Activated T-cell treated with anti-CD3 and anti-CD28 coated beads, Interleukin-2, amount 50 U/mL, for 4 hours (primary cell): Measurements from ENCODE around the gene FNDC11. TPM values are rescaled to one million over a fixed set of nuclear protein-coding genes. Genes with fewer than 3 reads are reported as not detected.

Experiments used
- ATAC-seq, 2 donors: fragments of 200-7000 bp; cut with Tn5 transposase; one replicate each; pipeline ENCODE4 v1.10.0; 2021
- DNase-seq: peaks from one replicate; pipeline ENCODE4 v3.0.0-alpha.2; 2020
- H3K27me3 Mint-ChIP-seq: one replicate; pipeline ENCODE4 v1.8.0; 2021; ENCODE audit warnings: low read depth, mixed read lengths
- H3K36me3 Mint-ChIP-seq: one replicate; pipeline ENCODE4 v1.8.0; 2022; ENCODE audit warnings: mixed read lengths; ENCODE audit not compliant: insufficient read depth
- H3K4me1 Mint-ChIP-seq: one replicate; pipeline ENCODE4 v1.8.0; 2021; ENCODE audit warnings: low read depth, mixed read lengths
- H3K4me3 Mint-ChIP-seq: one replicate; pipeline ENCODE4 v1.8.0; 2021; ENCODE audit warnings: mild to moderate bottlenecking, moderate library complexity, mixed read lengths
- H3K9me3 Mint-ChIP-seq: one replicate; pipeline ENCODE4 v1.8.0; 2021; ENCODE audit warnings: mixed read lengths
- total RNA-seq, 3 donors: library from RNA; stranded (reverse); gene quantifications; one replicate each; pipeline ENCODE4 v1.2.1, GENCODE V29; 2021

Gene FNDC11
- total RNA-seq, 3 donors from 2014 or later = 0.13 to 0.19 (median 0.18) TPM

DNA sequence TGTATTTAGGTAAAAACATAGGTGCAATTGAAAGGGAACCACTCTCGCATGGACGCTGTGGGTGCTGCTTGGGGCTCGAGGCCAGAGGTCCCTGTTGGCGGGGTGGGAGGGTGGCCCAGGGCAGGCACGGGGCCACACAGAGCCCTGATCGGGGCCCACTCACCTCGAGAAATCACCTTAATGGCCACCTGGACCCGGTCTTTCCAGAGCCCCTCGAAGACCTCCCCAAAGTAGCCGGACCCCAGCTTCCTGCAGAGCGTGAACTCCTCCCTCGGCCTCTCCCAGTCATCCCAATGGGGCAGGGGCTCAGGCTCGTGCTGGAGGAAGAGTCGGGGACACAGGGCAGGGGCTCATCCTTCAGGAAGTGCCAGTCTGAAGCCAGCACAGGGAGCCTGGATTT is 20.6 kb upstream of the FNDC11 start:
- Mint-ChIP-seq H3K36me3 (no peaks in the 10 kb centered on the region), H3K4me1 (peaks cover 8% of the 10 kb centered on the region), H3K9me3 (no peaks in the 10 kb centered on the region), H3K27me3 (no peaks in the 10 kb centered on the region), H3K4me3 (no peak overlapping the region)
- DNase-seq = no peak
- no peak for ATAC-seq

DNA sequence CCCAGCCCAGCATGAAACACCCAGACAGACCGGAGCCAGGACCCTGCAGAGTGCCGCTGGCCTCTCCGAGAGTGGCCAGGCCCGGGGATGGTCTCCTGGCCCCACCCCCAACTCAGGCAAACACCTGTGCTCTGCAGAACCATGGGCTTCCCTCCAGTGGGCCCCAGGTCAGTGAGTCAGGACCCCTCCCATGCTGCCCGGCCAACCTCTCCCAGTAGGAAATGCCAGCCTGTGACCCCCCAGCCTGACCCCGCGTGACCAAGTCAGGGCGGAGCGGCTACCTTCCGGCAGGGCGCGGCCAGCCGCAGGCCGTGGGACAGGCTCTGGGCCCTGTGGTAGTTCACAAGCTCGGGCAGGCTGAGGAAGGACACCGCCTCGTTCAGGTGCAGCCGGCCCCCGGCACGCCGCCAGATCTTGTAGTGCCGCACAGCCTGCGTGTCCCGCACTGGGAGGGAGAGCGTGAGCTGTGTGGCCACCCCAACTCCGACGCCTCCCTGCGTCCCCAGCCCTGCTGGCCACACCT is 20.0 kb upstream of the FNDC11 start:
- H3K4me1 Mint-ChIP-seq = peaks cover 9% of the 10 kb centered on the region
- H3K9me3 Mint-ChIP-seq = no peaks in the 10 kb centered on the region
- H3K4me3 Mint-ChIP-seq = no peak overlapping the region
- DNase-seq (no peak), ATAC-seq (no peak)
- H3K27me3 Mint-ChIP-seq = no peaks in the 10 kb centered on the region
- no peaks in the 10 kb centered on the region for H3K36me3 Mint-ChIP-seq

DNA sequence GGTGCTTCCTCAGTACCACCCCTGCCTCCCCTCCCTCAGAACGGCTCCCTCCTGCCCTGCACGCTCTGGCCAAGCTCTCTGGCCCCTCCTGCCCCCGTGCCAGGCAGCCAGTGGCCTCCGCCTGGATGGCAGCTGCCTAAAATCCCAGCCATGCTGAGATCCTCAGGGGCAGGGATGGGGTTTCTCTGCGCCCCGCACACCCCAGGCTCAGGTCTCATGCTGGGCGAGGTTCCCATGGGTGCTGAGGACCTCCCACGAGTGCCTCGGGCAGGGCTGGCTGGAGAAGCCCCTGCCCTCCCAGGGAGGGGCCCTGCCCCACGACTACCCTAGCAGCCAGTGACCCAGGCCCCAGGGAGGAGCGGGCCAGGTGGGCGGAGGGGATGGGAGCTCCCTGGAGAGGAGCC is 19.5 kb upstream of the FNDC11 start:
- Mint-ChIP-seq H3K9me3 (no peaks in the 10 kb centered on the region), H3K36me3 (no peaks in the 10 kb centered on the region), H3K4me3 (no peak overlapping the region), H3K4me1 (peaks cover 11% of the 10 kb centered on the region), H3K27me3 (no peaks in the 10 kb centered on the region)
- no peak for ATAC-seq
- DNase-seq = no peak

DNA sequence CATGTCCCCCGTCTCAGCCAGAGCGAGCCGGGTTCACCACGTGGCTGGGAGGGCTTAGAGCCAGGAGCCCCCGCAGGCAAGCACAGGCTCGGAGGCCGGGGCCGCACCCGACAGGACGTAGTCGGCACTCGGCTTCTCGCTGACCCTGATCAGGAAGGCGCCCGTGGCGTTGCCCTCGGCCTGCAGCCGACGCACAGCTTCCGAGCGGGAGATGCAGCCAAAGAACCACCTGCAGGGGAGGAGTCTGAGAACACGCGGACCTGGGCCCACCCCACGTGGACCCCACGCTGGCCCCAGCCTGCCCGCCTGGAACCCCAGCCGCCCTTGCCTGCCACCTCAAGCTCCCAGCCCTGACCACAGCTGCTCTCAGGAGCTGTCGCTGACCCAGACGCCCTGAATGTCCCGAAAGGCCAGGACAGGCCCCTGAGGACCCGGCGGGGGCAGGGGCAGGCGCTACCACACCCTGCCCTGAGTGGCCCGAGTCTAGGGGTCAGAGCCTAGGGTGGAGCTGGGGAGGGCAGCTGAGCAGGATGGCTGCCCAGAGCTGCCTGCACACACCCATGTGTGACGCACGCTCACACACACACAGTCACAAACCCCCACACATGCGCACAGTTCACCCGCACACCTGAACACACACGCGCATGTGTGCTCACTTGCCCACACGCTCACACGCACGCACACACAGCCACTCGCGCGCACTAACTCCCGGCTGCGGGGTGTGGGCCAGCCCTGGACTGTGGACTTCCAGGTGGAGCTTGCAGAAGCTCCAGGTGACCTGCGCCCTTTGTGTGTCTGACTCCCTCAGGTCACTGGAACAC is 18.9 kb upstream of the FNDC11 start:
- H3K4me3 Mint-ChIP-seq = no peak overlapping the region
- ATAC-seq = no peak
- no peaks in the 10 kb centered on the region for H3K9me3 Mint-ChIP-seq
- H3K4me1 Mint-ChIP-seq = peaks cover 12% of the 10 kb centered on the region
- peak; percentile 5 for DNase-seq
- H3K27me3 Mint-ChIP-seq = no peaks in the 10 kb centered on the region
- H3K36me3 Mint-ChIP-seq = no peaks in the 10 kb centered on the region

DNA sequence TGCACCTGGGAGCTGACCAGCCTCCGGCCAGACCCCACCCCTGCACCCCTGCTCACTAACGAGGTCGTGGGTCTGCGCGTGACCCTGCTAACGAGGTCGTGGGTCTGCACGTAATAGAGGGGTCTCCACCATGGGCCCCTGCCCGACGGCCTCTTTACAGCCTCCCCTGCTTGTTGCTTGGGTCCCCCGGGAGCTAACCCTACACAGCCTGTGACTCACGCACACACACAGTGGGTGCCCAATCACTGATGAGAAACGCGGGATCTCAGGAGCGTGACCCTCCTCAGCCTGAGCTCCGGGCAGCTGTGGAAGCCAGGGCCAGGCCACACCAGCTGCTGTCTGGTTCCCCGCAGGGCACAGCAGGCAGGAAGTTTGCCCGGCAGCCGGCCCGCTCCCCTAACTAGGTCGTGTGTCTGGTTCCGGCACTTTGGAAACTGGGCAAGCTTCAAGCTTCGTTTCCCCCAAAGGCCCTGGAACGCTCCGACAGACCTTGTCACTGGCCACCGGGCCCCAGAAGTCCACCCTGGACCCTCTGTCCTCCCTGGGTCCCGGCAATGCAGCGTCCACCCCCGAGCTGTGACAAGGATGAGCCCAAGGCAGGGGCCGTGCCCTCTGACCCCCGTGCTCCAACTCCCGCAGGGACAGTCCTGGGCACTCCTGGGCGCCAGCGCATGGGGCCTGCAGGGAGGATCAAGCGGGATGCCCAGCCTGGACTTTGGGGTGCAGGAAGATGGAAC is 17.6 kb upstream of the FNDC11 start:
- Mint-ChIP-seq H3K36me3 (no peaks in the 10 kb centered on the region), H3K27me3 (no peaks in the 10 kb centered on the region), H3K4me3 (no peak overlapping the region), H3K4me1 (peaks cover 13% of the 10 kb centered on the region), H3K9me3 (no peaks in the 10 kb centered on the region)
- ATAC-seq (no peak), DNase-seq (peak; percentile 4)

DNA sequence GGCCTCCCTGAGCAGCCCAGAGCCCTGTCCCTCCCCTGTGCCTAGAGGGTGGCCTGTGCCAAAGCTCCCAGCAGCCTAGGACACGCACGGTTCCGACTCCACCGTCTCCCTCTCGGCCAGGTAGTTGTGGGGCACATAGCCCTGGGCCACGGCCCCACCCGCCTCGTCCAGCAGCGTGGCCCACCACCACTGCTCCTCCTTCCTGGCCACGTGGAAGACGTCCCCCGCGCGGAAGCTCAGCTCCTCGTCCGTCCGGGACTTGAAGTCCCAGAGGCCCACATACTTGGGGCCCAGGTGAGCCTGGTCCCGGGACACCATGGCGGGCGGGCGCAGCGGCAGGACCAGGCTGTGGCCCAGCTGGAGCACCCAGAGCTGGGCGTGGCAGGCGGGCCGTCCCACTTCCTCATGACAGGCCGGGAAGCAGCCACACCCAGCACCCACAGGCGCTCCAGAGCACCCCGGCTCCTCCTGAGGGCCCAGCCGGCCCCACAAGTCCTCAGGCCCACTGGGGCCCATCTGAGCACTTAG is 16.9 kb upstream of the FNDC11 start, which contains the start of gene PTK6:
TSS of gene PTK6 (minus strand) at position 380 of the 528 bp plus-strand sequence. CDS start at position 318, 62 bp downstream.
- Mint-ChIP-seq H3K4me3 (peak within 1 kb of the TSS; percentile 64), H3K9me3 (no peaks in the 10 kb centered on the region), H3K36me3 (no peaks in the 10 kb centered on the region), H3K4me1 (peaks cover 13% of the 10 kb centered on the region), H3K27me3 (no peaks in the 10 kb centered on the region)
- no peak for DNase-seq
- peak; percentile 9 to 19 for ATAC-seq

DNA sequence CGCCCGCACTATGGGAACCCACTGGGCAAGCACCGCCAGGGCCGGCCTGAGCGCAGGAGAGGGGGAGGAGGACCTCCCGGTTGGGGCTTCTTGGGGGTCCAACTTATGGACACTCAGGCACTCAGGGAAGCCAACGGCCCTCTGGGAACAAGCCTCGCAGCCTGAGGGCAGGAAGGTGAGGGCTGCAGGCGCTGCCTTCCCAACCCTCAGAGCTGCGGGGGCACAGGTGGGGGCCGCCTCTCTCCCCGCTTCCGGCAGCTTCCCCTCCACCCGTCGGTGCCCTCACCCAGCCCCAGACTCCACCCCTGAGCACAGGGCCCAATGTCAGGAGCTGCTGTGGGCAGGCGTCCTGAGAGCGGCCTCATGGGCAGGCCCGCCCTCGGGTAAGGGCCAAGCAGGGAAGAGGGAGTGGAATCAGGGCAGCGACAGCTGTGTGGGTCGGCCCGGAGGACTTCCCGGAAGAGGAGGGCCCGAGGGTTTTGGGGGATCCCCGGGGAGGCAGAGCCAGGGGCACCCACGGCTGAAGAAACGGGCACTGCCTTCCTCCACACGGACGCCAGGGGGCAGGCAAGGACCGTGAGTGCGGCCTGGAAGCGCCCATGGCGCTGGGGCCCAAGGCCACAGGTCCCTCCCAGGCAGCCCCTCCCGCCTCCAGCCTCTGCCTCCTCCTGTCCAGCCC is 16.3 kb upstream of the FNDC11 start:
- H3K27me3 Mint-ChIP-seq = no peaks in the 10 kb centered on the region
- H3K36me3 Mint-ChIP-seq = no peaks in the 10 kb centered on the region
- no peaks in the 10 kb centered on the region for H3K9me3 Mint-ChIP-seq
- ATAC-seq (peak; percentile 94), DNase-seq (peak; percentile 91)
- H3K4me1 Mint-ChIP-seq = peaks cover 13% of the 10 kb centered on the region
- H3K4me3 Mint-ChIP-seq = peak overlapping the region; percentile 64

DNA sequence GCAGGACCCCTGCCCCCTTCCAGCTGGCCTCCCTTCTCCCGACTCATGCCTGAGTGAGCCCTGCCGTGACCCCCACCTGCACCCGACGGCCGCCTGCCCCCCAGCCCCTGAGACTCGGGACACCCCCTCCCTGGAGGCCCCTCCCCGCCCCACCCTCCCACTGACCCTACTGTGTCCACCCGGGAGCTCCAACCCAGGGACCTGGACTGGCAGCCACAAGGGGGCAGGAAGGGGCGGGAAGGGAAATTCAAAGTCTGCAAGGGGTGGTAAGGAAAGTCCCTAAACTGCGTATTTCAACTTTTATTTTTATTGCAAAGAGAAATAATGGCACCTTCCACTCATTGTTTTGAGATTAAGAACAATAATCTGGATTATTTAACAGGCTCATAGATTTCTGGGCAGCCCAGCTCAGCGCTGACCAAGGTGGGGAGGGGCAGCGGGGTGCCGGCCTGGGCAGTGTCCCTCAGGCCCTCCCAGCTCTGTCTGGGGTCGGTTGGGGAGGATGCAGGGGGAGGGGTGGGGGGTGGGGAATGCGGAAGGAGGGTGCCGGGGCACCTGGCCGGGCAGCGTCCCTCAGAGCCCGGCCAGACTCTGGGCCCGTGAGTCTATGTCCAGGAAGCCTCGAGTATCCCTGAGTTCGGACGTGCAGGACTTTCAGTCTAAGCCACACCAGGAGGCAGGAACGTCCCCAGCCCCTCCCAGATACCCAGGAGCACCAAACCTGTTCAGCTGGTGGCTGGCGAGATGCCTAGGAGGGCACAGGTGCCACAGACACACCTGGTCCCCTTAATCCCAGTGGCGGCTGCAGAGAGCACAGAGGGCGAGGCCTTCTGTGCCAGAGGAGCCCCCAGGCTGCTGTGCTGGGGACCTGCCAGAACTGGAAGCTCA is 15.5 kb upstream of the FNDC11 start:
- H3K36me3 Mint-ChIP-seq = no peaks in the 10 kb centered on the region
- peak in 1 of 2 donors; percentile 7 for ATAC-seq

DNA sequence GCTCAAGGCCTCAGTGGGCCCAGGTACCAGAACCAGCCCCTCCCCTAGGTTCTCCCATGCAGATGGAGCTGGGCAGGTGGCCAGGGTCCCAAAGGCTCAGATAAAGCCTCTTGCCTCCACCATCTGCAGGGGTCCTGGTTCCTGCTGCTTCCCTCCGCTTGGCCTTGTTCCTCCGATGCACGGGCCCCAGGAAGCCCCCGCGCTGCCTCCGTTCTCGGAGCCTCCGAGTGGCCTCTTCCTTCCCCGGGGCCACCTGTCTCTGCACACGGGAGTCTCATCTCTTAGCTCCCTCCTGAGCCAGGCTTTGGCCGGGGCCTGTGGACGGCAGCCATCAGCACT is 14.9 kb upstream of the FNDC11 start:
- Mint-ChIP-seq H3K36me3 (no peaks in the 10 kb centered on the region), H3K4me3 (no peak overlapping the region), H3K9me3 (no peaks in the 10 kb centered on the region), H3K4me1 (peaks cover 15% of the 10 kb centered on the region), H3K27me3 (no peaks in the 10 kb centered on the region)
- no peak for DNase-seq
- no peak for ATAC-seq

More for the DNA sequence above, 15.5 kb upstream of the FNDC11 start:
- peaks cover 13% of the 10 kb centered on the region for H3K4me1 Mint-ChIP-seq
- H3K4me3 Mint-ChIP-seq = peak overlapping the region; percentile 64
- H3K27me3 Mint-ChIP-seq = no peaks in the 10 kb centered on the region
- H3K9me3 Mint-ChIP-seq = no peaks in the 10 kb centered on the region
- DNase-seq = no peak

DNA sequence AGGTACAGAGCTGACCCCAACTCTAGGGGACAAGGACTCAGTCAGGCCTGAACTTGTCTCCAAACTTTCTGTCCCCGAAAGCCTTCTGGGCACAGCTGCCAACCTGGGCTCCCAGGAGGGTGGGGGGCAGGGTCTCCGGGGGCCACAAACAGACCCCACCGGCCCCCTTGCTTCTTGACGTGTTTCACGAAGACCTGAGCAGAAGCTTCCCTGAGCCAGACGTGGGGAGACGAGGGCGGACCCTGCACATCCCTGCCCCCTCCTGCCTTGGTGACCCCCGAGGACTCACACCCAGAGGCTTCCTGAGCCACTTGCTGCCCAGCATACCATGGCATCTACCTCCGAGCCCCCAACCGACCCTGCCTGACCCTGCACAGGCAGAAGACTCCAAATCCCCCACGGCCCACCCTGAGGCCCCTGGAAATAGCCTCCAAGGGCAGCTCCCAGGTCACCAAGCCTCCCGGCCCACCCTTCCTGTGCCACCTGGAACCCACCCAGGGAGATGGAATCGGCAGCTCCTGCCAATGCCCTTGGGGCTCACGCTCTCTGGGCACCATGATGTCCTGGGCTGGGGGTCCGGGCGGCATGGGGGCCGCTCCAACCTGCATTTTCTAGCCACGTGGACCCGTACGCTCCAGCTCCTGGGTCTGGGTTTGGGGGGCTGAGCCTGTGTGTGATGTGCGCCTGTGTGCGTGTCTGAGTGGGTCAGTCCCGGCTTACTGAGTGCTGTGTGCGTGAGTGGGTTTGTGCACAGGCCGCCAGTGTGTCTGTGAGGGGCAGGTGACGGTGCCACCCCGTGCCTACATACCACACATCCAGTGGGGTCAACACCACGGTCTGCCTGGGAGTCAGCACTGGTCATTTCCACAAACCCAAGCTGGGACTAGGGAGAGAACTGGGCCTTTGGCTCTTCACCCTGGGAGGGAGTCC is 14.3 kb upstream of the FNDC11 start:
- H3K9me3 Mint-ChIP-seq = no peaks in the 10 kb centered on the region
- ATAC-seq (no peak), DNase-seq (no peak)
- H3K4me3 Mint-ChIP-seq = no peak overlapping the region
- H3K4me1 Mint-ChIP-seq = peaks cover 15% of the 10 kb centered on the region
- H3K36me3 Mint-ChIP-seq = no peaks in the 10 kb centered on the region
- no peaks in the 10 kb centered on the region for H3K27me3 Mint-ChIP-seq

DNA sequence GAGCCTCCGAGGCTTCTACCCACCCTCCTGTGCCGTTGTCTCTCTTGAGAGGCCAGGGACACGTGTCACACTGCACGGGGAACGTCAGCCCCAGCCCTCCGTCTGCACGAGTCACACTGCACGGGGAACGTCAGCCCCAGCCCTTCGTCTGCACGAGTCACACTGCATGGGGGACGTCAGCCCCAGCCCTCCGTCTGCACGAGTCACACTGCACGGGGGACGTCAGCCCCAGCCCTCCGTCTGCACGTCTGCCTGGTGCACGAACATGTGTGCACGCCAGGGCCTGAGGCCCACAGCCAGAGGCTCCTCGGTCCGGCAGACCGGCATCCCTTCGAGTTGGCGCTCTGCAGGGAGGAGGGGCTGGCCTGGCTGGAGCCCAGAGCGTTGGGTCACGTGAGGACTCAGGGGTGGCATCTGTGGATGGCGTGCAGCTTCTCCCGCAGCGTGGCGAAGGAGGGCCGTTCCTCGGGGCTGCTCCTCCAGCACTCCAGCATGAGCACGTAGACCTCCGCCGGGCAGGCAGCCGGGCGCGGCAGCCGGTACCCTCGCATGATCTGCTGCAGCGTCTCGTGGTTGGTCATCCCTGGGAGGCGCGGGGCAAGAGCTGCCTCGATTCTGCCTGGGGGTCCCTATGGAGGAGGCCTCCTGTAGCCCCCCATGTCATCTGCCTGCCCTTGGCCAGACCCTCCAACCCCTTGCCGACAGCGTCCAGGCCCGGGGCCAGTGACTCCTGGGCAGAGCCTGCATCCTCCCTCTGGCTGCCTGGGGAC is 13.4 kb upstream of the FNDC11 start:
- H3K4me1 Mint-ChIP-seq = peaks cover 17% of the 10 kb centered on the region
- H3K4me3 Mint-ChIP-seq = no peak overlapping the region
- DNase-seq (no peak), ATAC-seq (no peak)
- no peaks in the 10 kb centered on the region for H3K9me3 Mint-ChIP-seq
- peaks cover 3% of the 10 kb centered on the region for H3K27me3 Mint-ChIP-seq
- H3K36me3 Mint-ChIP-seq = no peaks in the 10 kb centered on the region

DNA sequence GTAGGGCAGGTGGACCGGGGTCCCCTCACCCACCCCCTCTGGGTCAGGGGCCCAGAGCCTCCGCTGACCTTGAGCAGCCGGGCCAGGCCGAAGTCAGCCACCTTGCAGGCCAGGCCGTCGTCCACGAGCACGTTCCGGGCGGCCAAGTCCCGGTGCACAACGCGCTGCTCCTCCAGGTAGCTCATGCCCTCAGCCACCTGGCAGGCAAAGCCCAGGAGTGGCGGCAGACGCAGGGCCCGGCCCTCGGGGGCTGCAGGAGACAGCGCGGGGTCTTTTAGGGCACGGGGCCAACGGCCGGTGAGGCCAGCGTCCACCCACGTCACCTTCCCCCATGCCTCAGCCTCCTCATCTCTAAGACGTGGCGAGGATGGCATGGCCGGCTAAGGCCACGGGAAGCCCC is 12.6 kb upstream of the FNDC11 start:
- no peak for ATAC-seq
- Mint-ChIP-seq H3K36me3 (no peaks in the 10 kb centered on the region), H3K4me3 (no peak overlapping the region), H3K27me3 (peaks cover 3% of the 10 kb centered on the region), H3K9me3 (no peaks in the 10 kb centered on the region), H3K4me1 (peaks cover 15% of the 10 kb centered on the region)
- DNase-seq = no peak
